Measurements from ENCODE around the gene OCA2. TPM values are rescaled to one million over a fixed set of nuclear protein-coding genes. Genes with fewer than 3 reads are reported as not detected.

OCA2 gene
- total and polyA plus RNA-seq, 2 of the 4 experiments (the other 2 are of a cell fraction): under 0.01 to 0.03 TPM

GRCh38 chr15:27961801-27962200 lies 137.3 kb downstream of the OCA2 start:
- Histone ChIP-seq H4K20me1 (ENCODE audit: insufficient read depth, low read length) (no peaks in the 10 kb centered on the region), H2AFZ (replicated peaks; ENCODE audit: low read length, poor library complexity) (no peak overlapping the region), H2BK120ac (ENCODE audit: low read depth, low read length) (no peak overlapping the region), H3K4ac (ENCODE audit: low read depth, low read length) (no peak overlapping the region), H4K91ac (ENCODE audit: insufficient read depth, low read depth, low read length) (no peak overlapping the region), H2BK5ac (ENCODE audit: low read depth, low read length, poor library complexity, severe bottlenecking) (no peak overlapping the region), H3K23ac (ENCODE audit: low read depth, low read length) (no peak overlapping the region), H3K56ac (ENCODE audit: extremely low read depth, insufficient read depth, low read length) (no peak overlapping the region), H2BK15ac (ENCODE audit: low read depth, low read length) (no peak overlapping the region), H2AK5ac (ENCODE audit: low read depth, low read length) (no peak overlapping the region), H3K9me3 (ENCODE audit: control insufficient read depth, insufficient read depth, low read length) (peaks cover 12% of the 10 kb centered on the region; the same call in 1 of the 2 replicates), H3K36me3 (ENCODE audit: control insufficient read depth, insufficient read depth, low read length) (no peaks in the 10 kb centered on the region), H3K18ac (ENCODE audit: low read depth, low read length) (no peak overlapping the region), H3K4me3 (ENCODE audit: insufficient read depth, low read depth, low read length) (no peak overlapping the region), H3K4me1 (ENCODE audit: control insufficient read depth, insufficient read depth, low read length) (no peaks in the 10 kb centered on the region), H3K9ac (ENCODE audit: low read depth, low read length) (no peak overlapping the region), H3K9me1 (ENCODE audit: insufficient read depth, low read length) (no peaks in the 10 kb centered on the region), H2AK9ac (replicated peaks; ENCODE audit: low read depth, low read length, poor library complexity) (no peak overlapping the region), H3K4me2 (ENCODE audit: low read depth, low read length) (no peak overlapping the region), H4K5ac (ENCODE audit: low read depth, low read length) (no peak overlapping the region), H3K27ac (ENCODE audit: insufficient read depth, low read length) (no peak overlapping the region), H2BK20ac (ENCODE audit: low read depth, low read length) (no peak overlapping the region), H3K14ac (replicated peaks; ENCODE audit: low read depth, low read length) (no peak overlapping the region), H4K8ac (ENCODE audit: low read depth in 2 of 2, low read length in 2 of 2) (no peak overlapping the region), H3K27me3 (ENCODE audit: control insufficient read depth, insufficient read depth, low read length) (no peaks in the 10 kb centered on the region), H3K79me1 (ENCODE audit: low read depth in 1 of 2, low read length in 2 of 2) (no peaks in the 10 kb centered on the region)
- DNase-seq: no peak
- ATAC-seq (ENCODE audit: low read depth): no peak
- ChIA-PET POLR2A (ENCODE audit: unreplicated experiment) (no interaction called here), CTCF (no interaction called here)
- BruUV-seq (replicated peaks): no TSS peak
- WGBS, 2 experiments (ENCODE audit: extremely low coverage in 2 of 2, insufficient read length in 1 of 2): no CpG with 5 or more reads among the region's 1 CpG
- intact Hi-C loops (cut with micrococcal nuclease) (no loop called here), dilution Hi-C loops (cut with HindIII; ENCODE audit: low sequenced_read_pairs, unreplicated experiment) (no loop called here), in situ Hi-C loops (cut with MboI; ENCODE audit: low sequenced_read_pairs) (no loop called here)
- no peak for TF ChIP-seq MAFK (IDR thresholded peaks at IDR 0.05; ENCODE audit: low read depth, low read length)
- TF ChIP-seq FOS (IDR thresholded peaks at IDR 0.05; ENCODE audit: low read depth, low read length): no peak
- no peak for TF ChIP-seq MXI1 (IDR thresholded peaks at IDR 0.05; ENCODE audit: borderline replicate concordance, low read depth, low read length)
- no peak for TF ChIP-seq CTCF (conservative IDR thresholded peaks at IDR 0.05; ENCODE audit: low read depth, low read length)

All from IMR-90 (cell line).